Aorta (tissue), 5 donors: ENCODE measurements around the gene MED27. TPM values are rescaled to one million over a fixed set of nuclear protein-coding genes. Genes with fewer than 3 reads are reported as not detected.

Experiments used
- ATAC-seq: fragments of 200-7000 bp; cut with Tn5 transposase; one replicate; pipeline ENCODE4 v1.9.1; 2022; ENCODE audit warnings: moderate library complexity; ENCODE audit not compliant: low FRiP score
- DNase-seq, 2 donors: peaks; one replicate each; pipeline ENCODE4 v3.0.0-alpha.2; 2020
- H3K27ac ChIP-seq, 2 donors: one replicate each; pipeline ENCODE4 v1.5.1; 2013; ENCODE audit warnings: low read length in 2 of 2, mild to moderate bottlenecking in 2 of 2, moderate library complexity in 2 of 2, control low read depth in 1 of 2, inconsistent platforms in 1 of 2, low read depth in 1 of 2
- H3K27me3 ChIP-seq, 2 donors: one replicate each; pipeline ENCODE4 v1.6.1; 2013; ENCODE audit warnings: control low read depth in 1 of 2, low read length in 1 of 2, mild to moderate bottlenecking in 1 of 2, moderate library complexity in 1 of 2; ENCODE audit not compliant: insufficient read depth in 2 of 2, control insufficient read depth in 1 of 2
- H3K36me3 ChIP-seq, 2 donors: one replicate each; pipeline ENCODE4 v1.6.1; 2013; ENCODE audit warnings: control low read depth in 1 of 2, low read length in 1 of 2, mild to moderate bottlenecking in 1 of 2; ENCODE audit not compliant: insufficient read depth in 2 of 2, control insufficient read depth in 1 of 2
- H3K4me1 ChIP-seq, 2 donors: one replicate each; pipeline ENCODE4 v1.6.1; 2013; ENCODE audit warnings: low read length in 2 of 2, control low read depth in 1 of 2, mild to moderate bottlenecking in 1 of 2, moderate library complexity in 1 of 2; ENCODE audit not compliant: insufficient read depth in 2 of 2, control insufficient read depth in 1 of 2
- H3K4me3 ChIP-seq, 2 donors: one replicate each; pipeline ENCODE4 v1.5.1; 2013; ENCODE audit warnings: low read length in 2 of 2, control low read depth in 1 of 2, mild to moderate bottlenecking in 1 of 2
- H3K9me3 ChIP-seq: one replicate; pipeline ENCODE4 v1.6.1; 2013; ENCODE audit warnings: mild to moderate bottlenecking, low read length; ENCODE audit not compliant: control insufficient read depth
- WGBS, 2 donors: extraction: QIAGEN DNeasy Blood & Tissue Kit; methylation state at CpG; one replicate each; pipeline ENCODE4 v1.1.7; 2013; 5-methylcytosine and 5-hydroxymethylcytosine counted together
- intact Hi-C, 2 donors: fragments of 100-400 bp; cut with DNase I; formaldehyde crosslinking; loops; one replicate each; pipeline versions ENCODE4 v1.14.2 to v1.15.0; 2022
- polyA plus RNA-seq, 2 donors: library from polyadenylated mRNA; stranded (reverse); fragments of 200-250 nt; gene quantifications; one replicate each; pipeline ENCODE4 v1.2.3, GENCODE V29; 2013
- total RNA-seq, 2 donors: library from RNA; stranded (reverse); fragmentation: NEBNext Ultra II Directional; extraction: Animal tissue kit (Norgen Biotek cat#: 25700); gene quantifications; one replicate each; pipeline ENCODE4 v1.2.1, GENCODE V29; 2021
- donor health status: healthy with polysubstance abuse.
- donor health status: Bipolar disorder and iron deficiency.
- donor health status: DM: no; HTN: no; CAD: no.
- donor health status: DM: no; HTN: no; CAD: no.
- donor health status: DM: yes; HTN: yes; CAD: no.

MED27 gene
- total and polyA plus RNA-seq, 4 donors: 15.5 to 25.1 (median 20.9) TPM

DNA sequence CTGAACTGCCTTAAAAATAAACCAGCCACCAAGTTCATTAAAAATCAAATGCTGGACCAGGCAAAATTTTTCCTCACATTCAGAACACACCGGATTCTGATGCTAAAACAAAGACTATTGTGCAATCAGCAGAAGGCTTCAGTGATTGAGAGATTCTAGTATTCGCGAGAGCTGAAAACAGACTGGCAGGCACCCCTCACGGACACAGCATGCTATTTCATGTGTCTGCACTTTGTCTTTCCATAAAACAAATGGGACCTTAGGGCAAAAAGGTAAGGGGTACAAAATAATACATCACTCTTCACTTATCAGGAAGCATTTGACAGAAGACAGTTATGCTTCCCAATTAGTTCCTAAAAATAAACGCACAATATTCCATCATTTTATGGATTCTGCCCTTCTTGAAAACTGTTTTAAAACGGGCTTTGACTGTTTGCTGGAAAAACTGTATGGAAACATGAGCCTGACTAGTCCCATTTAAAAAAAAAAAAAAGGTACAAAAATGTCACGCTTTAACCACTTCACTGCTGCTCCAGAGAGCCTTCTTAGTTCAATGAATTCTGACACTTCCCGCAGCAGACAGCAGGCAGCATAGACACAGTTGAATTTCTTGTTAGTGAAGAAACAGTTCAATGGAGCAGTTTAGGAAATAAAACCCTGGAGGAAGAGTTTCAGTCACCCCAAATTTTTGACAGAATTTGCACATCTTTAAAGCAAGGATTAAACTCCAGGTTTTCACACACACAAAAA lies 99.2 kb downstream of the MED27 start:
- Histone ChIP-seq H3K27me3 (no peaks in the 10 kb centered on the region), H3K4me3 (no peak overlapping the region), H3K36me3 (no peaks in the 10 kb centered on the region), H3K9me3 (no peaks in the 10 kb centered on the region), H3K4me1 (no peaks in the 10 kb centered on the region), H3K27ac (no peak overlapping the region)
- intact Hi-C loops: no loop called here
- ATAC-seq: no peak
- WGBS, 2 donors: 41 to 50% methylated on average over 8 of the region's 8 CpGs
- DNase-seq: no peak

DNA sequence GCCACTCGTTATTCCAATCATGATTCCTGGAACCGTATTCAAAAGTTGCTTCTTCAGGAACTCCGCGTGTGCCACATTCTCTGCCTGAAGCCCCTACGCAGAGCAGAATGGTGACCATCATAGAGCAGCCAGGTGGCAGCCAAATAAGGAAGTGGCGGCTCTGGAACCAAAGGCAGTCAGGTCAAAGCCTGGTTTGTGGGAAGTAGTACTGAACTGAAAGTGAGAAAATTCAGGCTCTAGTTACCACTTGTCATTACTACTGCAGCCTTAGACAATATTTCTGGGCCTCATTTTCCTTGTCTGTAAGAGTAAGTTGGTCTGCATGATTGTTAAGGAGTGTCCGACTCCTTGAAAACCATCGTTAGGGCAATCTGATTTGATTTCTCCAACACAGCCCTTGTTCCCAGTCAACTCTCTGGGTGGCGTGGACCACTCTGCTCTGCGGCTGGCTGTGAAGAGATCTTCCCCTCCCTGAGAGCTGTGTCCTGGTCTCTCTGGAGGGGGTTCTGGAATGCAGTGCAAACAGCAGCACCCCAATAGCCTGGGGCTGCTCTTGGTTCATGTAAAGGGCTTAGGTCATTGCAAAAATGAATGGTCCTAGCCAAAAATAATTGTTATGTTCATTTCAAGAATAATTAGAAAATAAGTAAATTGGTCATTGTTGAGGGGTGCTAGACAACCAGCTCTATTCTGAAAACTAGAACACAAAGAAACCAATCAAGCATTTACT lies 102.4 kb downstream of the MED27 start:
- H3K36me3 ChIP-seq: no peaks in the 10 kb centered on the region
- no peak overlapping the region for H3K4me3 ChIP-seq
- H3K4me1 ChIP-seq: no peaks in the 10 kb centered on the region
- ATAC-seq: no peak
- no peaks in the 10 kb centered on the region for H3K27me3 ChIP-seq
- intact Hi-C loops: no loop called here
- no peak overlapping the region for H3K27ac ChIP-seq
- no peaks in the 10 kb centered on the region for H3K9me3 ChIP-seq
- no peak for DNase-seq
- 95% methylated on average over 10 of the region's 10 CpGs for whole genome bisulfite sequencing, 2 donors

- Histone ChIP-seq H3K4me3 (no peak overlapping the region), H3K9me3 (no peaks in the 10 kb centered on the region), H3K4me1 (no peaks in the 10 kb centered on the region), H3K36me3 (no peaks in the 10 kb centered on the region), H3K27ac (no peak overlapping the region), H3K27me3 (no peaks in the 10 kb centered on the region)
- intact Hi-C loops: no loop called here
- ATAC-seq: no peak
- DNase-seq: no peak
- 95 to 96% methylated on average over 5 of the region's 5 CpGs for WGBS, 2 donors
Observed at GRCh38 chr9:131976157-131977108, 103.2 kb downstream of the MED27 start.

- Histone ChIP-seq H3K36me3 (no peaks in the 10 kb centered on the region), H3K27ac (no peak overlapping the region), H3K4me1 (no peaks in the 10 kb centered on the region), H3K27me3 (no peaks in the 10 kb centered on the region), H3K9me3 (no peaks in the 10 kb centered on the region), H3K4me3 (no peak overlapping the region)
- DNase-seq (no peak), ATAC-seq (no peak)
- intact Hi-C loops: no loop called here
Observed at GRCh38 chr9:131972889-131973288, 106.8 kb downstream of the MED27 start.

DNA sequence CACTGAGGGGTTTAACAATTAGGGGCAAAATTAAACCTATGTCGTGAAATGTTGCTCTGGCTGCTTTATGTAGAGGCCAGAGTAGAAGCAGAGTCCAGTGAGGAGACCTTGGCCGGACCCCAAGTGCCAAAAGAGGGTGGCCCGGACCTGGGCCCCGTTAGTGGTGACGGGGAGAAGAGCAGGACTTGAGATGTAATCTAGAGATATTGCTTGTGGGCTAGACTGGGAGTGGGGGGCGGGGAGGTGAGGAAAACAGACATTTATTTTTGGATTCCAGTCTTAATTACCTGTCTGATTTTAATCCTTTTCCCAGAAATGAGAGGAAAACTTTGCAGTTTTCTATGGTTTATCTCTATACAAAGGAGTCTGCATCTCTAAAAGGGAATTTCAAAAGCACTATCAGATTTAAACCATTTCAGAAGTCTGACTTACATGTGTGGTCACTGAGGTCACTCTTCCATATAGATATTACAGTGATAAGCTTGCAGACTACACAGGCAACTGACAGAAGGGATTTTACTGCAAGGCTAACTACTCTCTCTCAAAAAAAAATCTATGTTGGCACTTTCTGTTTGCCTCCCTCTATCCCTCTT lies 108.1 kb downstream of the MED27 start:
- H3K27me3 ChIP-seq: no peaks in the 10 kb centered on the region
- H3K9me3 ChIP-seq: no peaks in the 10 kb centered on the region
- no peak overlapping the region for H3K4me3 ChIP-seq
- no peak overlapping the region for H3K27ac ChIP-seq
- no peaks in the 10 kb centered on the region for H3K4me1 ChIP-seq
- ATAC-seq: no peak
- intact Hi-C loops: no loop called here
- H3K36me3 ChIP-seq: no peaks in the 10 kb centered on the region
- no peak for DNase-seq
- WGBS, 2 donors: 89 to 95% methylated on average over 6 of the region's 6 CpGs

DNA sequence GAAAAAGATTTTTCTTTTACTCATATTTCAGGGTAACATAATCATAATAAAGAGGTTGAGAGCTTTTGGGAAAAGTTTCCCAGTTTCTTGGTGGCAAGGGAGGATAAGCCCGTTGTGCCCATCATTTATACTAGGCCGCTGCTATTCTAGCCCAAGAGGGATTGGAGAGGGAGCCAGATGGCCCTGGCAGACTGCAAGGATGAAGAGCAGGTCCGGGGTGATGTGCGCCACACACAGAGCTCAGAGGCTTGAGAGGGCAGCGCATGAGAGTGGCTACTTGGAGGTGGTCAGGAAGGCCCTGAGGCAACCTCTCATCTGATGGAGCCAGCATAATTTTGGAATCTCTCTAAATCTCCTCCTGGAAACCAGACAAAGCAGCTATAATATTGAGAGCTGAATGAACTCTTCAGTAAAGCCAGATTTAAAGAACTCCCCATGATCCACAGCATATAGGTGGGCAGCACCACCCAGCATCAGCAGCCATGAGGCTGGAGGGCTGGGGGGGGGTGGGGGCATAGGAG lies 110.1 kb downstream of the MED27 start:
- WGBS, 2 donors: 93 to 95% methylated on average over 5 of the region's 5 CpGs
- DNase-seq: no peak
- H3K4me1 ChIP-seq: no peaks in the 10 kb centered on the region
- H3K27me3 ChIP-seq: no peaks in the 10 kb centered on the region
- ATAC-seq: no peak
- no peak overlapping the region for H3K4me3 ChIP-seq
- H3K36me3 ChIP-seq: no peaks in the 10 kb centered on the region
- no peak overlapping the region for H3K27ac ChIP-seq
- H3K9me3 ChIP-seq: no peaks in the 10 kb centered on the region
- intact Hi-C loops: no loop called here

DNA sequence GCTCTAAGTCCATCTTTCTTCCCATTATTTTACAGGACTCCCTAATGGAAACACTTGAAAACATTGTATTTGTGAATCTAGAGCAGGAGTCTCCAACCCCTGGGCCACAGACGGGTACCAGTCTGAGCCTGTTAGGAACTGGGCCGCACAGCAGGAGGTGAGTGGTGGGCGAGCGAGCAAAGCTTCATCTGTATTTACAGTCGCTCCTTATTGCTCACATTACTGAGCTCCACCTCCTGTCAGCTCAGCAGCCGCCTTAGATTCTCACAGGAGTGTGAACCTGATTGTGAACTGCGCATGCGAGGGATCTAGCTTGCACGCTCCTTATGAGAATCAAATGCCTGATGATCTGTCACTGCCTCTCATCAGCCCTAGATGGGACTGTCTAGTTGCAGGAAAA lies 111.0 kb downstream of the MED27 start:
- Histone ChIP-seq H3K27ac (no peak overlapping the region), H3K27me3 (no peaks in the 10 kb centered on the region), H3K4me1 (no peaks in the 10 kb centered on the region), H3K36me3 (no peaks in the 10 kb centered on the region), H3K9me3 (no peaks in the 10 kb centered on the region), H3K4me3 (no peak overlapping the region)
- WGBS, 2 donors: 97% methylated on average over 9 of the region's 9 CpGs
- intact Hi-C loops: no loop called here
- DNase-seq (no peak), ATAC-seq (no peak)

- Histone ChIP-seq H3K4me3 (no peak overlapping the region), H3K27me3 (no peaks in the 10 kb centered on the region), H3K36me3 (peaks cover 0 to under 1% of the 10 kb centered on the region in 2 donors), H3K4me1 (no peaks in the 10 kb centered on the region), H3K27ac (no peak overlapping the region), H3K9me3 (no peaks in the 10 kb centered on the region)
- DNase-seq: no peak
- intact Hi-C loops: no loop called here
- WGBS, 2 donors: 81 to 82% methylated on average over 7 of the region's 7 CpGs
- ATAC-seq: no peak
Observed at GRCh38 chr9:131965841-131966240, 113.8 kb downstream of the MED27 start.
